Neural crest cell (in vitro differentiated cells): ENCODE measurements around the gene CERS6. TPM values are rescaled to one million over a fixed set of nuclear protein-coding genes. Genes with fewer than 3 reads are reported as not detected.

Experiments used
- DNase-seq: peaks from one replicate; pipeline ENCODE4 v3.0.0; 2021; ENCODE audit warnings: low read depth, mixed read lengths, low spot score
- H3K27ac Mint-ChIP-seq: one replicate; pipeline ENCODE4 v1.8.0; 2021; ENCODE audit warnings: mild to moderate bottlenecking, mixed read lengths; ENCODE audit not compliant: unreplicated experiment
- H3K27me3 Mint-ChIP-seq: 2 replicates; pipeline ENCODE4 v1.8.0; 2021; ENCODE audit warnings: low read depth, mild to moderate bottlenecking, mixed read lengths
- H3K36me3 Mint-ChIP-seq: 2 replicates; pipeline ENCODE4 v1.8.0; 2021; ENCODE audit warnings: low read depth, mild to moderate bottlenecking, mixed read lengths
- H3K4me1 Mint-ChIP-seq: 2 replicates; pipeline ENCODE4 v1.8.0; 2021; ENCODE audit warnings: mixed read lengths
- H3K4me3 Mint-ChIP-seq: one replicate; pipeline ENCODE4 v1.8.0; 2021; ENCODE audit warnings: mild to moderate bottlenecking, mixed read lengths
- H3K9me3 Mint-ChIP-seq: 2 replicates; pipeline ENCODE4 v1.8.0; 2021; ENCODE audit warnings: mixed read lengths
- CTCF ChIP-seq: fragments of 200-600 bp; sonication (generic); conservative IDR thresholded peaks from 2 replicates; pipeline ENCODE4 v1.5.0; 2021; ENCODE audit warnings: antibody characterized with exemption, mild to moderate bottlenecking
- total RNA-seq: library from RNA; stranded (reverse); gene quantifications from 2 replicates; pipeline ENCODE4 v1.2.1, GENCODE V29; 2021

Gene CERS6
- total RNA-seq, 1 donor from 2014 or later, result 27.4 TPM

GRCh38 chr2:168685600-168686451 lies 229.8 kb downstream of the CERS6 start:
- no peak overlapping the region for H3K4me3 Mint-ChIP-seq
- H3K27ac Mint-ChIP-seq, result no peak overlapping the region
- DNase-seq, result no peak
- peaks cover 7% of the 10 kb centered on the region for H3K4me1 Mint-ChIP-seq
- no peaks in the 10 kb centered on the region for H3K36me3 Mint-ChIP-seq
- no peak for TF ChIP-seq CTCF
- H3K27me3 Mint-ChIP-seq, result no peaks in the 10 kb centered on the region
- no peaks in the 10 kb centered on the region for H3K9me3 Mint-ChIP-seq

- Mint-ChIP-seq H3K27ac (no peak overlapping the region), H3K4me3 (no peak overlapping the region), H3K27me3 (no peaks in the 10 kb centered on the region), H3K4me1 (peaks cover 7% of the 10 kb centered on the region), H3K36me3 (no peaks in the 10 kb centered on the region), H3K9me3 (no peaks in the 10 kb centered on the region)
- DNase-seq, result no peak
- no peak for TF ChIP-seq CTCF
Measured at GRCh38 chr2:168686452-168687191, 230.6 kb downstream of the CERS6 start.

- H3K36me3 Mint-ChIP-seq, result peaks cover 3% of the 10 kb centered on the region
- no peak overlapping the region for H3K27ac Mint-ChIP-seq
- no peak overlapping the region for H3K4me3 Mint-ChIP-seq
- DNase-seq, result no peak
- peaks cover 7% of the 10 kb centered on the region for H3K4me1 Mint-ChIP-seq
- TF ChIP-seq CTCF, result no peak
- H3K27me3 Mint-ChIP-seq, result no peaks in the 10 kb centered on the region
- no peaks in the 10 kb centered on the region for H3K9me3 Mint-ChIP-seq
Measured at GRCh38 chr2:168687314-168687713, 231.2 kb downstream of the CERS6 start.

- no peak for TF ChIP-seq CTCF
- Mint-ChIP-seq H3K4me1 (peaks cover 7% of the 10 kb centered on the region), H3K9me3 (no peaks in the 10 kb centered on the region), H3K27me3 (no peaks in the 10 kb centered on the region), H3K36me3 (peaks cover 5% of the 10 kb centered on the region), H3K27ac (no peak overlapping the region), H3K4me3 (no peak overlapping the region)
- no peak for DNase-seq
Measured at GRCh38 chr2:168690381-168690885, 234.4 kb downstream of the CERS6 start.

GRCh38 chr2:168691221-168691620 lies 235.1 kb downstream of the CERS6 start:
- H3K4me3 Mint-ChIP-seq, result no peak overlapping the region
- no peak overlapping the region for H3K27ac Mint-ChIP-seq
- H3K36me3 Mint-ChIP-seq, result peaks cover 5% of the 10 kb centered on the region
- no peaks in the 10 kb centered on the region for H3K27me3 Mint-ChIP-seq
- no peaks in the 10 kb centered on the region for H3K9me3 Mint-ChIP-seq
- DNase-seq, result no peak
- TF ChIP-seq CTCF, result no peak
- H3K4me1 Mint-ChIP-seq, result peaks cover 7% of the 10 kb centered on the region
